ENCODE results near the gene NME3. TPM values are rescaled to one million over a fixed set of nuclear protein-coding genes. Genes with fewer than 3 reads are reported as not detected.

NME3 gene
- total and polyA plus RNA-seq, 8 donors, result 19.9 to 62.9 (median 35.9) TPM

- no peak overlapping the region for H3K4me3 ChIP-seq
- ATAC-seq (no peak), DNase-seq (peak in 2 of 4 donors; percentile 29 to 65)
- no peak for TF ChIP-seq CTCF (IDR thresholded peaks at IDR 0.05)
- H3K9me3 ChIP-seq, result no peaks in the 10 kb centered on the region
- intact Hi-C loops (cut with DNase I), result no loop called here
- H3K27ac ChIP-seq, result no peak overlapping the region
- H3K4me1 ChIP-seq, result peaks cover 0 to 21% of the 10 kb centered on the region in 2 donors
- H3K36me3 ChIP-seq, result peaks cover 0 to 70% of the 10 kb centered on the region in 2 donors
- H3K27me3 ChIP-seq, result no peaks in the 10 kb centered on the region
Observed at GRCh38 chr16:1788708-1789100, 17.4 kb upstream of the NME3 start.

- DNase-seq, result peak in 2 of 4 donors; percentile 24 to 80
- Histone ChIP-seq H3K4me1 (peaks cover 0 to 26% of the 10 kb centered on the region in 2 donors), H3K4me3 (no peak overlapping the region), H3K9me3 (no peaks in the 10 kb centered on the region), H3K27ac (no peak overlapping the region), H3K36me3 (peaks cover 0 to 70% of the 10 kb centered on the region in 2 donors), H3K27me3 (no peaks in the 10 kb centered on the region)
- ATAC-seq, result no peak
- no peak for TF ChIP-seq CTCF (IDR thresholded peaks at IDR 0.05)
- intact Hi-C loops (cut with DNase I), result no loop called here
Observed at GRCh38 chr16:1788095-1788707, 16.9 kb upstream of the NME3 start.

GRCh38 chr16:1787322-1788094 lies 16.2 kb upstream of the NME3 start:
- ATAC-seq (no peak), DNase-seq (peak in 2 of 4 donors; percentile 27 to 63)
- intact Hi-C loops (cut with DNase I), result no loop called here
- Histone ChIP-seq H3K4me1 (peaks cover 0 to 27% of the 10 kb centered on the region in 2 donors), H3K27ac (no peak overlapping the region), H3K36me3 (peaks cover 0 to 70% of the 10 kb centered on the region in 2 donors), H3K27me3 (no peaks in the 10 kb centered on the region), H3K4me3 (no peak overlapping the region), H3K9me3 (no peaks in the 10 kb centered on the region)
- no peak for TF ChIP-seq CTCF (IDR thresholded peaks at IDR 0.05)

- peaks cover 0 to 27% of the 10 kb centered on the region in 2 donors for H3K4me1 ChIP-seq
- ATAC-seq (no peak), DNase-seq (no peak)
- TF ChIP-seq CTCF (IDR thresholded peaks at IDR 0.05), result no peak
- H3K27me3 ChIP-seq, result no peaks in the 10 kb centered on the region
- H3K9me3 ChIP-seq, result no peaks in the 10 kb centered on the region
- H3K27ac ChIP-seq, result no peak overlapping the region
- H3K4me3 ChIP-seq, result no peak overlapping the region
- peaks cover 0 to 65% of the 10 kb centered on the region in 2 donors for H3K36me3 ChIP-seq
- intact Hi-C loops (cut with DNase I), result no loop called here
Observed at GRCh38 chr16:1787056-1787321, 15.6 kb upstream of the NME3 start.

GRCh38 chr16:1786242-1787055 lies 15.1 kb upstream of the NME3 start:
- intact Hi-C loops (cut with DNase I), result no loop called here

More at GRCh38 chr16:1786242-1787055, 15.1 kb upstream of the NME3 start:
- H3K36me3 ChIP-seq, result peaks cover 0 to 59% of the 10 kb centered on the region in 2 donors
- H3K4me3 ChIP-seq, result no peak overlapping the region
- no peaks in the 10 kb centered on the region for H3K9me3 ChIP-seq
- H3K27ac ChIP-seq, result no peak overlapping the region
- no peak for ATAC-seq
- TF ChIP-seq CTCF (IDR thresholded peaks at IDR 0.05), result no peak
- DNase-seq, result peak in 2 of 4 donors; percentile 30 to 76
- peaks cover 3 to 33% of the 10 kb centered on the region in 2 donors for H3K4me1 ChIP-seq
- H3K27me3 ChIP-seq, result no peaks in the 10 kb centered on the region

Measured in left lung (tissue), 10 donors.